ENCODE data around the gene TTC28. TPM values are rescaled to one million over a fixed set of nuclear protein-coding genes. Genes with fewer than 3 reads are reported as not detected.
A peak's percentile ranks its signal among the peaks of the same experiment; 100 is the strongest.

Gene TTC28
- total RNA-seq, 1 donor from 2014 or later = 70.8 TPM

DNA sequence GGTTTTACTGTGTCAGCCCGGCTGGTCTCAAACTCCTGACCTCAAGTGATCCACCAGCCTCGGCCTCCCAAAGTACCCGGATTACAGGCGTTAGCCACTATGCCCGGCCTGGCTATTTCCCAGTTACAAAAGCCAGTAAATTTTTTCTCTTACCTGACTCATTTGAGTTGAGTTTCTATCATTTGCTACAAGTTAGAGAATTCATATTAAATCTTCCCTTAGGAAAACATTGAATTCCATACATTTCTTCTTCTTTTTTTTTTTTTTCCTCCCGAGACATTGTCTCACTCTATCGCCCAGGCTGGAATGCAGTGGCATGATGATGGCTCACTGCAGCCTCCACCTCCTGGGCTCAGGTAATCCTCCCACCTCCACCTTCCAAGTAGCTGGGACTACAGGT, 36.0 kb upstream of the TTC28 start:
- Mint-ChIP-seq H3K27me3 (ENCODE audit: unreplicated experiment) (no peaks in the 10 kb centered on the region), H3K4me3 (ENCODE audit: unreplicated experiment) (no peak overlapping the region), H3K9me3 (ENCODE audit: unreplicated experiment) (no peaks in the 10 kb centered on the region), H3K4me1 (ENCODE audit: unreplicated experiment) (peaks cover 27% of the 10 kb centered on the region), H3K27ac (ENCODE audit: unreplicated experiment) (no peak overlapping the region), H3K36me3 (ENCODE audit: low read depth, unreplicated experiment) (no peaks in the 10 kb centered on the region)
- no peak for DNase-seq (ENCODE audit: low spot score)
- TF ChIP-seq, protein P1, sequence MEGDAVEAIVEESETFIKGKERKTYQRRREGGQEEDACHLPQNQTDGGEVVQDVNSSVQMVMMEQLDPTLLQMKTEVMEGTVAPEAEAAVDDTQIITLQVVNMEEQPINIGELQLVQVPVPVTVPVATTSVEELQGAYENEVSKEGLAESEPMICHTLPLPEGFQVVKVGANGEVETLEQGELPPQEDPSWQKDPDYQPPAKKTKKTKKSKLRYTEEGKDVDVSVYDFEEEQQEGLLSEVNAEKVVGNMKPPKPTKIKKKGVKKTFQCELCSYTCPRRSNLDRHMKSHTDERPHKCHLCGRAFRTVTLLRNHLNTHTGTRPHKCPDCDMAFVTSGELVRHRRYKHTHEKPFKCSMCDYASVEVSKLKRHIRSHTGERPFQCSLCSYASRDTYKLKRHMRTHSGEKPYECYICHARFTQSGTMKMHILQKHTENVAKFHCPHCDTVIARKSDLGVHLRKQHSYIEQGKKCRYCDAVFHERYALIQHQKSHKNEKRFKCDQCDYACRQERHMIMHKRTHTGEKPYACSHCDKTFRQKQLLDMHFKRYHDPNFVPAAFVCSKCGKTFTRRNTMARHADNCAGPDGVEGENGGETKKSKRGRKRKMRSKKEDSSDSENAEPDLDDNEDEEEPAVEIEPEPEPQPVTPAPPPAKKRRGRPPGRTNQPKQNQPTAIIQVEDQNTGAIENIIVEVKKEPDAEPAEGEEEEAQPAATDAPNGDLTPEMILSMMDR (IDR thresholded peaks at IDR 0.05; ENCODE audit: unreplicated experiment) = no peak

DNA sequence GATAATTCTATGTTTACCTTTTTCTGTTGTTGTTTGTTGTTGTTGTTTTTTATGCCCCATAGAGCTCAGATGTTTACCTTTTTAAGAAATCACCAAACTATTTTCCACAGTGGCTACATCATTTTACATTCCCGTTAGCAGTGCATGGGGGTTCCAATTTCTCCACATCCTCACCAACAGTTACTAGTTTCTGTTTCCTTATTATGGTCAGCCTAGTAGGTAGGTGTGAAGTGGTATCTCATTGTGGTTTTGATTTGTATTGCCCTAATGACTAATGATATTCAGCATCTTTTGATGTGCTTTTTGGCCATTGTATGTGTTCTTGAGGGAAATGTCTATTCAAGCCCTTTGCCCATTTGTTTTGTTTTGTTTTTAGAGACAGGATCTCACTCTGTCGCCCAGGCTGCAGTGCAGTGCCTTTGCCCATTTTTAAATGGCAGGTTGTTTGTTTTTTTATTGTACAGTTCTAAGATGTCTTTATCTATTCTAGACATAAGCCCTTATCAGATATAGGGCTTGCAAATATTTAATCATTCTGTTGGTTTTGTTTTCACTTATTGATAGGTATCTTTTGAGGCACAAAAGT, 34.5 kb upstream of the TTC28 start:
- Mint-ChIP-seq H3K36me3 (ENCODE audit: low read depth, unreplicated experiment) (no peaks in the 10 kb centered on the region), H3K4me1 (ENCODE audit: unreplicated experiment) (peaks cover 29% of the 10 kb centered on the region), H3K4me3 (ENCODE audit: unreplicated experiment) (no peak overlapping the region), H3K27ac (ENCODE audit: unreplicated experiment) (no peak overlapping the region), H3K27me3 (ENCODE audit: unreplicated experiment) (no peaks in the 10 kb centered on the region), H3K9me3 (ENCODE audit: unreplicated experiment) (no peaks in the 10 kb centered on the region)
- TF ChIP-seq, protein P1 (IDR thresholded peaks at IDR 0.05; ENCODE audit: unreplicated experiment) = no peak
- no peak for DNase-seq (ENCODE audit: low spot score)

DNA sequence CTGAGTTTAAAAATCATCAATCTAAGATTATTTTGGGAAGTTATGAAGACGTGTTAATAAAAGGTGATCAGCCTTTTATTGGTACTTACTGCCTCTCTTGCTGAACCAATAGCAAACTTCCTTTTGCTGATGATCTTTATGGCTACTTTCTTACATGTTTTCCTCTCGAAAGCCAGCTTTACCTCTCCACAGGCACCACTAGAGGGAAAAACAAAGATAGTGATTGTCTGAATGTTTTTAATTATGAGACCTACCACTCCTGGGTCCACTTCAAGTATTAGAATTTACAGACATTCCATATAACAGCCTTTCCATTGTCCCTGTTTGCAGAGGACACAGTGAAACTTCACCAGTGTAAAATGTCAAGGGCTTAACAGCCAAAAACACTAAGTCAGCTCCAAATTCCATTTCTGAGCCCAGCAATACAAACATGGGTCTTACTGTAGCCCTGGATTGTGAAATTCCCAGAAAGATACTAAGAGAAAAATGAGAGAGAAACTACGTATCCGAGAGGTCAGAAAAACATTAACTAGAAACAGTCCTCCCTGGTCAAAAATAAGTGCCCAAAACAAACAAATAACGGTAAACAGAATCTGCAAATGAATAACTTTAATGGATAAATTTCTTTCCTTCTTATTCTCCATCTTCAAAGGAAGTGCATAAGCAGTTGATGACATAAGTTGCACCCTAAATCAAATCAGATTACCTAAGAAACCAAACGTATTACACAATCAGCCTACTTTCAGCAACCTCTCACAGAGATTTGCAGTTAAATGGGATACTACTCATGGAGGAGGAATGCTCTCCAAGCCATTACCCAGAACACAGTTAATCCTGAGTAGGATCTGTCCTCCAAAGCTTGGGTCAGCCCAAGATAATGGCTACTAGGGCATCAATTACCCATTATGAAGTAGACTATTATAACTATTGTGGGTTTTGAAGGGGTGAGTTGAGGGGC, 32.5 kb upstream of the TTC28 start:
- H3K4me1 Mint-ChIP-seq (ENCODE audit: unreplicated experiment) = peaks cover 29% of the 10 kb centered on the region
- H3K27ac Mint-ChIP-seq (ENCODE audit: unreplicated experiment) = peak overlapping the region; percentile 95
- H3K27me3 Mint-ChIP-seq (ENCODE audit: unreplicated experiment) = no peaks in the 10 kb centered on the region
- peaks cover 4% of the 10 kb centered on the region for H3K36me3 Mint-ChIP-seq (ENCODE audit: low read depth, unreplicated experiment)
- H3K4me3 Mint-ChIP-seq (ENCODE audit: unreplicated experiment) = no peak overlapping the region
- DNase-seq (ENCODE audit: low spot score) = no peak
- no peaks in the 10 kb centered on the region for H3K9me3 Mint-ChIP-seq (ENCODE audit: unreplicated experiment)
- TF ChIP-seq, protein P1 (IDR thresholded peaks at IDR 0.05; ENCODE audit: unreplicated experiment) = no peak

DNA sequence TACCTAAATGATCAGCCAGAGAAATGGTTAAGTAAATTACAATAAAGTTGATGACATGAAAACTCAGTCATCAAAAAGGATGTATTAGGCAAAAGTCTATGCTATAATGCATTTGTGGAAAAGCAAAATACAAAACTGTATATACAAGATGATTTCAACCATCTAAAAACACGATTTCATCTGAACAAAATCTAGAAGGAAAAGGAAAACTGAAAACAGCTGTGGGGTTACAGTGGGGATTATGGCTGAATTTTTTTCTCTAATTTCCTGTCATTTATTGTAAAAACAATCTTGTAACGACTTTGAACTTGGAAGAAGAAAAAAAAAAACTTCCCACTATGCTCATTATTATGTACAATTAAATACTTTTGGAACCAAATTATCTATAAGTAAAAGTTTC, 31.7 kb upstream of the TTC28 start:
- H3K27me3 Mint-ChIP-seq (ENCODE audit: unreplicated experiment) = no peaks in the 10 kb centered on the region
- no peak overlapping the region for H3K4me3 Mint-ChIP-seq (ENCODE audit: unreplicated experiment)
- DNase-seq (ENCODE audit: low spot score) = no peak
- peak overlapping the region; percentile 95 for H3K27ac Mint-ChIP-seq (ENCODE audit: unreplicated experiment)
- TF ChIP-seq, protein P1 (IDR thresholded peaks at IDR 0.05; ENCODE audit: unreplicated experiment) = no peak
- peaks cover 29% of the 10 kb centered on the region for H3K4me1 Mint-ChIP-seq (ENCODE audit: unreplicated experiment)
- no peaks in the 10 kb centered on the region for H3K9me3 Mint-ChIP-seq (ENCODE audit: unreplicated experiment)
- H3K36me3 Mint-ChIP-seq (ENCODE audit: low read depth, unreplicated experiment) = peaks cover 4% of the 10 kb centered on the region

Data from endothelial cell (in vitro differentiated cells).